ENCODE results near the gene CHPF. TPM values are rescaled to one million over a fixed set of nuclear protein-coding genes. Genes with fewer than 3 reads are reported as not detected.

Gene CHPF
- total RNA-seq, 4 donors from 2014 or later, result 19.0 to 122 (median 90.5) TPM

DNA sequence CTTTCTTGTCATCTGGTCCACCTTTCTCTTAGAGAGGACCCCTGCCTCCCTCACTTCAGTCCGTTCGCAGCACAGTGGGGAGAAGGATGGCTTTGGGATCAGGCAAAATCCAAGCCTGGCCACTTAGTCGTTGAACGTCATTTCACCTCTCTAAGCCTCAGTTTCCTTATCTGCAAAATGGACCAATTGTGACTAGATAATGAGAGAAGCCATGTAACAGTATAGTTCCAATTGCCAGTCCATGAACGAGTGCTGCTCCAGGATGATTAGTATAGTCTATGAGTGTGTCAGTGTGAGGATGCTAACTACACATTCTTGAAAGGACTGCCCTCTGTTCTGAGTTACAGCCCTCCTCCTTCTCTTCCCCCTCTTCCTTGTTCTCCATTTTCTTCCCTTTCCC, 29.6 kb upstream of the CHPF start:
- H3K27me3 ChIP-seq, result peaks cover 0 to 4% of the 10 kb centered on the region in 2 donors
- peaks cover 0 to 10% (median 0%) of the 10 kb centered on the region in 4 donors for H3K4me1 ChIP-seq
- no peaks in the 10 kb centered on the region for H3K36me3 ChIP-seq
- H3K4me3 ChIP-seq, result no peak overlapping the region
- H3K27ac ChIP-seq, result no peak overlapping the region
- TF ChIP-seq POLR2A (IDR thresholded peaks at IDR 0.05), result no peak
- TF ChIP-seq, protein P1, sequence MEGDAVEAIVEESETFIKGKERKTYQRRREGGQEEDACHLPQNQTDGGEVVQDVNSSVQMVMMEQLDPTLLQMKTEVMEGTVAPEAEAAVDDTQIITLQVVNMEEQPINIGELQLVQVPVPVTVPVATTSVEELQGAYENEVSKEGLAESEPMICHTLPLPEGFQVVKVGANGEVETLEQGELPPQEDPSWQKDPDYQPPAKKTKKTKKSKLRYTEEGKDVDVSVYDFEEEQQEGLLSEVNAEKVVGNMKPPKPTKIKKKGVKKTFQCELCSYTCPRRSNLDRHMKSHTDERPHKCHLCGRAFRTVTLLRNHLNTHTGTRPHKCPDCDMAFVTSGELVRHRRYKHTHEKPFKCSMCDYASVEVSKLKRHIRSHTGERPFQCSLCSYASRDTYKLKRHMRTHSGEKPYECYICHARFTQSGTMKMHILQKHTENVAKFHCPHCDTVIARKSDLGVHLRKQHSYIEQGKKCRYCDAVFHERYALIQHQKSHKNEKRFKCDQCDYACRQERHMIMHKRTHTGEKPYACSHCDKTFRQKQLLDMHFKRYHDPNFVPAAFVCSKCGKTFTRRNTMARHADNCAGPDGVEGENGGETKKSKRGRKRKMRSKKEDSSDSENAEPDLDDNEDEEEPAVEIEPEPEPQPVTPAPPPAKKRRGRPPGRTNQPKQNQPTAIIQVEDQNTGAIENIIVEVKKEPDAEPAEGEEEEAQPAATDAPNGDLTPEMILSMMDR (IDR thresholded peaks at IDR 0.05), result no peak
- DNase-seq, result no peak
- no peaks in the 10 kb centered on the region for H3K9me3 ChIP-seq

DNA sequence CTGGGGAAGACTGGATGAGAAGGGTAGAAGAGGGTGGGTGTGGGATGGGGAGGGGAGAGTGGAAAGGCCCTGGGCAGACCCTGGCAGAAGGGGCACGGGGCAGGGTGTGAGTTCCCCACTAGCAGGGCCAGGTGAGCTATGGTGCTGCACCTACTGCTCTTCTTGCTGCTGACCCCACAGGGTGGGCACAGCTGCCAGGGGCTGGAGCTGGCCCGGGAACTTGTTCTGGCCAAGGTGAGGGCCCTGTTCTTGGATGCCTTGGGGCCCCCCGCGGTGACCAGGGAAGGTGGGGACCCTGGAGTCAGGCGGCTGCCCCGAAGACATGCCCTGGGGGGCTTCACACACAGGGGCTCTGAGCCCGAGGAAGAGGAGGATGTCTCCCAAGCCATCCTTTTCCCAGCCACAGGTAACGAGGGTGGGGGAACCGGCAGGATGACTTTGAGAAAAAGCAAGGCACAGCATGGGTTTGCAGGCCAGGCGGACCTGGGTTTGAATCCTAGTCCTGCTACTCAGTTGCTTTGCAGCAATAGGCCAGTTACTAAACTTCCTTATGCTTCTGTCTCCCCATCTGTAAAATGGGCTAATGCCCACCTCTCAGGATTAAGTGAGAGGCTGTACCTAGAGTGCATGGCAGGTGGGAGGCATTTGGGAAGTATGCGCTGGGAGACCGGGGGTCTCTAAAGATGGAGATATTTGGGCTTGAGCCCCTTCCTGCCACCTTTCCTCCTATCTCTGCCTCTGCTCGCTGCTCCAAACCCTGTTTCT, 28.8 kb upstream of the CHPF start, which contains the start of gene INHA:
INHA (plus strand) TSS at position 74 of the 765 bp plus-strand sequence; CDS start at position 139, 65 bp downstream.
- Histone ChIP-seq H3K9me3 (no peaks in the 10 kb centered on the region), H3K36me3 (no peaks in the 10 kb centered on the region), H3K27me3 (peaks cover 0 to 4% of the 10 kb centered on the region in 2 donors), H3K4me3 (peak within 1 kb of the TSS; percentile 37 to 66 (median 60)), H3K4me1 (peaks cover 0 to 10% (median 0%) of the 10 kb centered on the region in 4 donors), H3K27ac (peak within 1 kb of the TSS; percentile 22 to 76 (median 70))
- TF ChIP-seq, protein P1 (IDR thresholded peaks at IDR 0.05), result no peak
- no peak for TF ChIP-seq POLR2A (IDR thresholded peaks at IDR 0.05)
- no peak for DNase-seq

GRCh38 chr2:219571311-219572236, 28.0 kb upstream of the CHPF start, which contains the start of gene OBSL1:
Gene OBSL1, minus strand, starts transcription at chr2:219571539. Its CDS starts 307 bp downstream, at chr2:219571232.
- Histone ChIP-seq H3K36me3 (no peaks in the 10 kb centered on the region), H3K4me1 (peaks cover 0 to 10% (median 0%) of the 10 kb centered on the region in 4 donors), H3K4me3 (peak within 1 kb of the TSS; percentile 37 to 66 (median 60)), H3K9me3 (no peaks in the 10 kb centered on the region), H3K27ac (peak within 1 kb of the TSS; percentile 22 to 76 (median 70)), H3K27me3 (peaks cover 0 to 4% of the 10 kb centered on the region in 2 donors)
- TF ChIP-seq, protein P1 (IDR thresholded peaks at IDR 0.05), result no peak
- TF ChIP-seq POLR2A (IDR thresholded peaks at IDR 0.05), result no peak
- peak in 1 of 3 donors; percentile 60 for DNase-seq

DNA sequence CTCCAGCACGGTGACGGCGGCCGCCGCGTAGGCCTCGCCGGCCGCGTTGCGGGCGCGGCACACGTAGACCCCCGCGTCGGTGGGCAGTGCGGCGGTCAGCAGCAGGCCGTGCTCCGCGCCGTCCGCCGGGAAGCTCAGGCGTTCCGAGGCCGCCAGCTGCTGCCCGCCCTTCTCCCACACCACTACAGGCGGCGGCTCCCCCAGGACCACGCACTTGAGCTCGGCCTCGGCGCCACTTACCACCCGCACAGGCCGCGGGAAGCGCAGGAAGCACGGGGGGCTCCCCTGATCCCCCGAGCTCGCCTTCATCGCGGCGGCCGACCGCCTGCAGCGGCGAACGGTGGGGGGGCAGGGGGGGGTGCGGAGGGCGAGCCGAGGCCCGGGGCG, 27.3 kb upstream of the CHPF start:
- Histone ChIP-seq H3K9me3 (no peaks in the 10 kb centered on the region), H3K4me3 (peak overlapping the region; percentile 37 to 66 (median 60)), H3K27ac (peak overlapping the region; percentile 22 to 76 (median 70)), H3K36me3 (no peaks in the 10 kb centered on the region), H3K27me3 (peaks cover 0 to 4% of the 10 kb centered on the region in 2 donors), H3K4me1 (peaks cover 0 to 10% (median 0%) of the 10 kb centered on the region in 4 donors)
- TF ChIP-seq POLR2A (IDR thresholded peaks at IDR 0.05), result no peak
- TF ChIP-seq, protein P1 (IDR thresholded peaks at IDR 0.05), result no peak
- DNase-seq, result no peak

- no peaks in the 10 kb centered on the region for H3K36me3 ChIP-seq
- H3K9me3 ChIP-seq, result no peaks in the 10 kb centered on the region
- H3K27me3 ChIP-seq, result peaks cover 0 to 4% of the 10 kb centered on the region in 2 donors
- TF ChIP-seq POLR2A (IDR thresholded peaks at IDR 0.05), result no peak
- TF ChIP-seq, protein P1 (IDR thresholded peaks at IDR 0.05), result no peak
- DNase-seq, result no peak
- peak overlapping the region; percentile 22 to 76 (median 70) for H3K27ac ChIP-seq
- peak overlapping the region; percentile 37 to 66 (median 60) for H3K4me3 ChIP-seq
- H3K4me1 ChIP-seq, result peaks cover 0 to 10% (median 0%) of the 10 kb centered on the region in 4 donors
Measured at GRCh38 chr2:219570194-219570923, 26.8 kb upstream of the CHPF start.

Measured in Peyer's patch (tissue), 4 donors.